ENCODE measurements around the gene KIZ. TPM values are rescaled to one million over a fixed set of nuclear protein-coding genes. Genes with fewer than 3 reads are reported as not detected.

The KIZ gene
- total RNA-seq, 1 experiment from 2014 or later = 43.6 TPM

DNA sequence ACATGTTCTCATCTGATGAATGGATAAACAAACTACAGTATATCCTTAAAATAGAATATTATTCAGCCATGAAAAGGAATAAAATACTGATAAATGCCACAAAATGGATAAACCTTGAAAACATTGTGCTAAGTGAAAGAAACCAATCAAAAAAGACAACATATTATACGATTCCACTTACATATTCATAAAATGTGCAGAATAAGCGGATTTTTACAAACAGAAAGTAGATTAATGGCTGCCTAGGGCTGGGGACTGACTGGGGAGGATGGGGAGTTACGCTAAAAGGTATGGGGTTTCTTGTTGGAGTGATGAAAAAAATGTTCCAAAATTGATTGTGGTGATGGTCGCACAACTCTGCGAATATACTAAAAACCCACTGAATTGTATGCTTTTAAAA lies 29.4 kb downstream of the KIZ start (continued):
- TF ChIP-seq RELA (CRISPR knock-in tag; IDR thresholded peaks at IDR 0.05; ENCODE audit: borderline replicate concordance) = no peak
- no peak for TF ChIP-seq ZNF281 (CRISPR knock-in tag; IDR thresholded peaks at IDR 0.05)
- TF ChIP-seq, protein P1, sequence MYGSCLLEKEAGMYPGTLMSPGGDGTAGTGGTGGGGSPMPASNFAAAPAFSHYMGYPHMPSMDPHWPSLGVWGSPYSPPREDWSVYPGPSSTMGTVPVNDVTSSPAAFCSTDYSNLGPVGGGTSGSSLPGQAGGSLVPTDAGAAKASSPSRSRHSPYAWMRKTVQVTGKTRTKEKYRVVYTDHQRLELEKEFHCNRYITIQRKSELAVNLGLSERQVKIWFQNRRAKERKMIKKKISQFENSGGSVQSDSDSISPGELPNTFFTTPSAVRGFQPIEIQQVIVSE (CRISPR knock-in tag; IDR thresholded peaks at IDR 0.05; ENCODE audit: borderline replicate concordance) = no peak
- TF ChIP-seq, protein P2, sequence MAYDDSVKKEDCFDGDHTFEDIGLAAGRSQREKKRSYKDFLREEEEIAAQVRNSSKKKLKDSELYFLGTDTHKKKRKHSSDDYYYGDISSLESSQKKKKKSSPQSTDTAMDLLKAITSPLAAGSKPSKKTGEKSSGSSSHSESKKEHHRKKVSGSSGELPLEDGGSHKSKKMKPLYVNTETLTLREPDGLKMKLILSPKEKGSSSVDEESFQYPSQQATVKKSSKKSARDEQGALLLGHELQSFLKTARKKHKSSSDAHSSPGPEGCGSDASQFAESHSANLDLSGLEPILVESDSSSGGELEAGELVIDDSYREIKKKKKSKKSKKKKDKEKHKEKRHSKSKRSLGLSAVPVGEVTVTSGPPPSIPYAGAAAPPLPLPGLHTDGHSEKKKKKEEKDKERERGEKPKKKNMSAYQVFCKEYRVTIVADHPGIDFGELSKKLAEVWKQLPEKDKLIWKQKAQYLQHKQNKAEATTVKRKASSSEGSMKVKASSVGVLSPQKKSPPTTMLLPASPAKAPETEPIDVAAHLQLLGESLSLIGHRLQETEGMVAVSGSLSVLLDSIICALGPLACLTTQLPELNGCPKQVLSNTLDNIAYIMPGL (CRISPR knock-in tag; IDR thresholded peaks at IDR 0.05) = no peak
- TF ChIP-seq PREB (CRISPR knock-in tag; IDR thresholded peaks at IDR 0.05; ENCODE audit: borderline replicate concordance) = no peak

DNA sequence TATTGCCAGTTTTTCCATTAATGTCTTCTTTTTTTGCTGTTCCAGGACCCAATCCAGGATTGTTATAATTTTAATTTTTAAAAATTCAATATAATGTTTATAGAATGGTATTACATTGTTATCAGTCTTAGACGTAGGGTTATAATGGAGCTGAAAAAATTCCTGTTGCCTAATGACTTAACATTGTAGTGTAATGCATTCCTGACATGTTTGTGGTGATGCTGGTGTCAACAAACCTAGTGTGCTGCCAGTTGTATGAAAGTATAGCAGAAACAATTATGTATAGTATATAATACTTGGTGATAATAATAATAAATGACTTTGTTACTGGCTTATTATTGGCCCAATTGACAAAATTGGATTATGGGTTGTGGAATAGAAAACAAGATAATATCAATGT lies 30.4 kb downstream of the KIZ start:
- Mint-ChIP-seq H3K9me3 (peaks cover 3% of the 10 kb centered on the region; the same call in 1 of the 2 replicates), H3K27ac (peak overlapping the region; percentile 86; the same call in 1 of the 2 replicates), H3K36me3 (peaks cover 21% of the 10 kb centered on the region), H3K27me3 (ENCODE audit: low read depth) (no peaks in the 10 kb centered on the region), H3K4me1 (peaks cover 7% of the 10 kb centered on the region), H3K4me3 (no peak overlapping the region)
- TF ChIP-seq MYBL2 (CRISPR knock-in tag; IDR thresholded peaks at IDR 0.05) = no peak
- no peak for TF ChIP-seq SMAD3 (CRISPR knock-in tag; IDR thresholded peaks at IDR 0.05; ENCODE audit: borderline replicate concordance)
- no peak for TF ChIP-seq AR (CRISPR knock-in tag; IDR thresholded peaks at IDR 0.05)
- TF ChIP-seq, protein P3, sequence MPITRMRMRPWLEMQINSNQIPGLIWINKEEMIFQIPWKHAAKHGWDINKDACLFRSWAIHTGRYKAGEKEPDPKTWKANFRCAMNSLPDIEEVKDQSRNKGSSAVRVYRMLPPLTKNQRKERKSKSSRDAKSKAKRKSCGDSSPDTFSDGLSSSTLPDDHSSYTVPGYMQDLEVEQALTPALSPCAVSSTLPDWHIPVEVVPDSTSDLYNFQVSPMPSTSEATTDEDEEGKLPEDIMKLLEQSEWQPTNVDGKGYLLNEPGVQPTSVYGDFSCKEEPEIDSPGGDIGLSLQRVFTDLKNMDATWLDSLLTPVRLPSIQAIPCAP (CRISPR knock-in tag; IDR thresholded peaks at IDR 0.05) = no peak
- no peak for TF ChIP-seq PREB (CRISPR knock-in tag; IDR thresholded peaks at IDR 0.05; ENCODE audit: borderline replicate concordance)
- no peak for TF ChIP-seq FOXP1 (CRISPR knock-in tag; IDR thresholded peaks at IDR 0.05; ENCODE audit: borderline replicate concordance)
- ChIA-PET CTCF (interaction anchor here (1.2 kb wide), 1 partner anchor 108 kb away, joined by 5 read pairs; no protein-coding TSS in a partner anchor), POLR2A (no interaction called here)
- ATAC-seq = no peak
- no peak for DNase-seq (ENCODE audit: low spot score)

DNA sequence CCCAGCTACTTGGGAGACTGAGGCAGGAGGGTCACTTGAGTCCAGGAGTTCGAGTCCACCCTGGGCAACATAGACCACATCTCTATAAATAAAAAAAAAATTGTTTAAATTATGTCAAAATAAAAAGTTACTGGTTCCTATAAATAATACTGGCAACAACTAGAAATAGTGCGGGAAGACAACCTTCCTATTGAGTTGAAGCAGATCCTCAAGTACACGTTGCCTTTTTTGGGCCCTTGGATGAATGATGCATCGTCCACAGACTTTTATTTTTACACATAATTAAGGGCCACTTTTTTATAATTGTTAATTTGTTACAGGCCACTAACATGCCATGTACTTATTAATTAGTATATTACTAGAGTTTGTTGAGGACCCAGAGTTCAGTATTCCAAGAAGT lies 31.1 kb downstream of the KIZ start:
- ChIA-PET POLR2A (no interaction called here), CTCF (interaction anchor here (1.2 kb wide), 1 partner anchor 108 kb away, joined by 5 read pairs; no protein-coding TSS in a partner anchor)
- Mint-ChIP-seq H3K27me3 (ENCODE audit: low read depth) (no peaks in the 10 kb centered on the region), H3K9me3 (peaks cover 3% of the 10 kb centered on the region; the same call in 1 of the 2 replicates), H3K4me1 (peaks cover 9% of the 10 kb centered on the region), H3K4me3 (no peak overlapping the region), H3K27ac (no peak overlapping the region), H3K36me3 (peaks cover 26% of the 10 kb centered on the region)
- ATAC-seq (no peak), DNase-seq (ENCODE audit: low spot score) (no peak)
- TF ChIP-seq PRRX2 (CRISPR knock-in tag; IDR thresholded peaks at IDR 0.05) (no peak), MYBL2 (CRISPR knock-in tag; IDR thresholded peaks at IDR 0.05) (no peak), SMAD4 (CRISPR knock-in tag; IDR thresholded peaks at IDR 0.05) (no peak), ZNF232 (CRISPR knock-in tag; IDR thresholded peaks at IDR 0.05) (no peak), ZNF317 (CRISPR knock-in tag; IDR thresholded peaks at IDR 0.05; ENCODE audit: borderline replicate concordance, low read depth) (no peak), OVOL2 (CRISPR knock-in tag; IDR thresholded peaks at IDR 0.05; ENCODE audit: borderline replicate concordance) (no peak), ZNF121 (CRISPR knock-in tag; IDR thresholded peaks at IDR 0.05) (no peak)
- TF ChIP-seq, protein P4, sequence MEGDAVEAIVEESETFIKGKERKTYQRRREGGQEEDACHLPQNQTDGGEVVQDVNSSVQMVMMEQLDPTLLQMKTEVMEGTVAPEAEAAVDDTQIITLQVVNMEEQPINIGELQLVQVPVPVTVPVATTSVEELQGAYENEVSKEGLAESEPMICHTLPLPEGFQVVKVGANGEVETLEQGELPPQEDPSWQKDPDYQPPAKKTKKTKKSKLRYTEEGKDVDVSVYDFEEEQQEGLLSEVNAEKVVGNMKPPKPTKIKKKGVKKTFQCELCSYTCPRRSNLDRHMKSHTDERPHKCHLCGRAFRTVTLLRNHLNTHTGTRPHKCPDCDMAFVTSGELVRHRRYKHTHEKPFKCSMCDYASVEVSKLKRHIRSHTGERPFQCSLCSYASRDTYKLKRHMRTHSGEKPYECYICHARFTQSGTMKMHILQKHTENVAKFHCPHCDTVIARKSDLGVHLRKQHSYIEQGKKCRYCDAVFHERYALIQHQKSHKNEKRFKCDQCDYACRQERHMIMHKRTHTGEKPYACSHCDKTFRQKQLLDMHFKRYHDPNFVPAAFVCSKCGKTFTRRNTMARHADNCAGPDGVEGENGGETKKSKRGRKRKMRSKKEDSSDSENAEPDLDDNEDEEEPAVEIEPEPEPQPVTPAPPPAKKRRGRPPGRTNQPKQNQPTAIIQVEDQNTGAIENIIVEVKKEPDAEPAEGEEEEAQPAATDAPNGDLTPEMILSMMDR (IDR thresholded peaks at IDR 0.05) = no peak
